Activated naive CD4-positive, alpha-beta T cell treated with anti-CD3 and anti-CD28 coated beads, Interleukin-2, amount 10 ng/mL, durations not matched to agents 7 days and 5 days (primary cell): ENCODE data around the gene FYCO1.
"Not testable (repeated sequence)": the region's sequence is repeated elsewhere in the genome, so short reads cannot be mapped to it uniquely, and the experiment has no call there.

ENCODE experiments used
- CTCF ChIA-PET: fragments of 350-600 bp; sonication (Branson Sonifier 250); formaldehyde crosslinking; loops from one replicate; lab custom pipeline; 2021; ENCODE audit warnings: antibody characterized with exemption; lab: Charles Lee
- DNase-seq: peaks from one replicate; pipeline ENCODE4 v3.0.0-alpha.2; 2020
- H3K27ac Mint-ChIP-seq: one replicate; pipeline ENCODE4 v1.8.0; 2021; ENCODE audit warnings: mild to moderate bottlenecking, moderate library complexity, mixed read lengths
- H3K27me3 Mint-ChIP-seq: one replicate; pipeline ENCODE4 v1.8.0; 2021; ENCODE audit warnings: mild to moderate bottlenecking, mixed read lengths
- H3K36me3 Mint-ChIP-seq: one replicate; pipeline ENCODE4 v1.8.0; 2021; ENCODE audit warnings: mixed read lengths
- H3K4me1 Mint-ChIP-seq: one replicate; pipeline ENCODE4 v1.8.0; 2021; ENCODE audit warnings: mixed read lengths
- H3K4me3 Mint-ChIP-seq: one replicate; pipeline ENCODE4 v1.8.0; 2021; ENCODE audit warnings: mild to moderate bottlenecking, moderate library complexity, mixed read lengths
- H3K9me3 Mint-ChIP-seq: one replicate; pipeline ENCODE4 v1.8.0; 2021; ENCODE audit warnings: mixed read lengths

FYCO1 gene

GRCh38 chr3:46021516-46021915 is 25.9 kb upstream of the FYCO1 start:
- CTCF ChIA-PET: no interaction called here
- no peak overlapping the region for H3K27ac Mint-ChIP-seq
- H3K4me3 Mint-ChIP-seq: no peak overlapping the region

DNA sequence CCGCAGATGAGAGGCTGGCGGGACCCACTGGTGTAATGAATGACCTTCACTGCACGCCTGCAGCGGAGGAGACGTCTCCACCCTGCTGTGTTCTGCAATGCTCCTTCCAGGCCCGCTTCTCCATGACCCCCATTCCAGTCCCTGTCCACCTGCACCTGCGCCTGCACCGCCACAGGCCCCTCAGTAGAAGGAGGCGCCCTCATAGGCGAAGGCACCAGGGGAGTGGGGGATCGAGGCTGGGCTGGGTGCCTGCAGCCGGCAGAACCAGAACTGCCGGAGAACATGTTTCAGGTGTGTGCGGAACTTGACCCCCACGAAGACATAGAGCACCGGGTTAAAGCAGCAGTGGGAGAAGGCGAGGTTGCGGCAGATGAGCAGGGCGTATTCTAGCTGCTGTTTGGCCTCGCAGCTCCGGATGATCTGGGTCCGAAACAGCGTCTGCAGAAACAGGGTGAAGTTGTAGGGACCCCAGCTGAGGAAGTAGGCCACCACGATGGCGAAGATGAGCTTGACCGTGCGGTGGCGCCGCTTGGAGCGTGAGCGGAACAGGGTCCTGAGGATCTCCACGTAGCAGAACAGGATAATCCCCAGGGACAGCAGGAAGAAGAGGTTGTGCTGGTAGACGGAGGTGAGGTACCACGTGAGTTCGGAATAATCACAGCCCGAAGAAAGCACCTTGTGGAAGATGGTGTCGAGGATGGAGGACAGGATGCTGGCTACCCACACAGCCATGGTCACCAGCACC is 25.3 kb upstream of the FYCO1 start:
- H3K4me1 Mint-ChIP-seq: no peaks in the 10 kb centered on the region
- peaks cover 33% of the 10 kb centered on the region for H3K27me3 Mint-ChIP-seq
- CTCF ChIA-PET: no interaction called here
- no peaks in the 10 kb centered on the region for H3K9me3 Mint-ChIP-seq
- no peak overlapping the region for H3K27ac Mint-ChIP-seq
- no peaks in the 10 kb centered on the region for H3K36me3 Mint-ChIP-seq
- DNase-seq: no peak
- no peak overlapping the region for H3K4me3 Mint-ChIP-seq

More at GRCh38 chr3:46021516-46021915, 25.9 kb upstream of the FYCO1 start:
- H3K36me3 Mint-ChIP-seq: no peaks in the 10 kb centered on the region
- DNase-seq: no peak
- H3K4me1 Mint-ChIP-seq: no peaks in the 10 kb centered on the region
- H3K9me3 Mint-ChIP-seq: no peaks in the 10 kb centered on the region
- peaks cover 37% of the 10 kb centered on the region for H3K27me3 Mint-ChIP-seq

GRCh38 chr3:46019707-46020106 is 24.1 kb upstream of the FYCO1 start:
- Mint-ChIP-seq H3K4me3 (no peak overlapping the region), H3K4me1 (no peaks in the 10 kb centered on the region), H3K36me3 (no peaks in the 10 kb centered on the region), H3K9me3 (no peaks in the 10 kb centered on the region), H3K27ac (no peak overlapping the region), H3K27me3 (peaks cover 29% of the 10 kb centered on the region)
- DNase-seq: no peak
- CTCF ChIA-PET: interaction anchor here (0.8 kb wide), 1 partner anchor 10 kb away, joined by 3 read pairs; no protein-coding TSS in a partner anchor

DNA sequence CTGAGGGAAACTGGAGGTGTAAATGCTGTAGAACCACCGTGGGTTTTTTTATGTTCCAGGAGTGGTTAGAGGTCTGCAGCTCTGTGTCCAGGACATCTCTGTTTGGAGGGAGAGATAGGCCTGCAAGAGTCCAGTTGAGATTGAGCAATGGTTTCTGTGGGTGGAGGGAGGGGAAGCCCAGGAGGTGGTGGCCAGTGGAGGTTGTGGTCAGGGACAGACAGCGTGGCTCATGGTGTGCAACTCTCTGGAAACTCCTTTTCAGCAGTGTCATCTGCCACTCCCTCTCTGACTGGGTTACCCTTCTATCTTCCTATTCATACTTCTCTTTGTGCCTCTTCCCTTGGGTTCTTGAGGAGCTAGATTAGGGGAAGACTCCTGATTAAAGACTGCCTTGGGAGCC is 22.1 kb upstream of the FYCO1 start:
- DNase-seq: no peak
- no peak overlapping the region for H3K4me3 Mint-ChIP-seq
- H3K9me3 Mint-ChIP-seq: no peaks in the 10 kb centered on the region
- peaks cover 28% of the 10 kb centered on the region for H3K27me3 Mint-ChIP-seq
- no peaks in the 10 kb centered on the region for H3K4me1 Mint-ChIP-seq
- CTCF ChIA-PET: no interaction called here
- no peak overlapping the region for H3K27ac Mint-ChIP-seq
- H3K36me3 Mint-ChIP-seq: no peaks in the 10 kb centered on the region

- no peaks in the 10 kb centered on the region for H3K9me3 Mint-ChIP-seq
- peaks cover 31% of the 10 kb centered on the region for H3K27me3 Mint-ChIP-seq
- peaks cover 6% of the 10 kb centered on the region for H3K4me1 Mint-ChIP-seq
- H3K27ac Mint-ChIP-seq: no peak overlapping the region
- H3K36me3 Mint-ChIP-seq: no peaks in the 10 kb centered on the region
- H3K4me3 Mint-ChIP-seq: no peak overlapping the region
- CTCF ChIA-PET: no interaction called here
- DNase-seq: no peak
These were observed 17.9 kb upstream of the FYCO1 start for GRCh38 chr3:46013316-46014094.

DNA sequence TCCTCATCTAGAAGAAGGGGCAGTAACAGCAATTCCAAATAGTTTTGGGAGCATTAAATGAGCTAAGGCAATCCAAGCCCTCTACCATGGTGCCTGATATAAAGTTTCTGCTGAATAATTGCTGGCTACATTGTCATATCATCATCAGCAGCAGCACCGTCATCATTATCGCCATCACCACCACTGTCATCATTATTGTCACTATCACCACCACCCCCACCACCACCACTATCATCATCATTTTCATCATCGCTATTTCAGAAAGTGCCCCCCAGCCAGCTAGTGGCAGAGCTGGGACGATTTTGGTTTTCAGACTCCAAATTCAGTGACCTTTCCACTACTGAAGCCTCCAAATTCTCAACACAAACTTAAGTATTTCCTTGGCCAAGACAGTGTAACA is 16.6 kb upstream of the FYCO1 start:
- Mint-ChIP-seq H3K4me1 (peaks cover 6% of the 10 kb centered on the region), H3K27me3 (peaks cover 36% of the 10 kb centered on the region), H3K9me3 (no peaks in the 10 kb centered on the region), H3K27ac (no peak overlapping the region), H3K36me3 (no peaks in the 10 kb centered on the region), H3K4me3 (no peak overlapping the region)
- CTCF ChIA-PET: interaction anchor here (0.6 kb wide), 1 partner anchor 67 kb away, joined by 3 read pairs; no protein-coding TSS in a partner anchor
- DNase-seq: no peak

- no peak for DNase-seq
- peaks cover 6% of the 10 kb centered on the region for H3K4me1 Mint-ChIP-seq
- H3K9me3 Mint-ChIP-seq: no peaks in the 10 kb centered on the region
- H3K27ac Mint-ChIP-seq: no peak overlapping the region
- no peak overlapping the region for H3K4me3 Mint-ChIP-seq
- peaks cover 46% of the 10 kb centered on the region for H3K27me3 Mint-ChIP-seq
- CTCF ChIA-PET: interaction anchor here (1.0 to 1.4 kb wide), 3 partner anchors 9 to 72 kb away, joined by 3 to 8 read pairs (median 4); no protein-coding TSS in a partner anchor
- no peaks in the 10 kb centered on the region for H3K36me3 Mint-ChIP-seq
These were observed 15.0 kb upstream of the FYCO1 start for GRCh38 chr3:46010519-46011113.

DNA sequence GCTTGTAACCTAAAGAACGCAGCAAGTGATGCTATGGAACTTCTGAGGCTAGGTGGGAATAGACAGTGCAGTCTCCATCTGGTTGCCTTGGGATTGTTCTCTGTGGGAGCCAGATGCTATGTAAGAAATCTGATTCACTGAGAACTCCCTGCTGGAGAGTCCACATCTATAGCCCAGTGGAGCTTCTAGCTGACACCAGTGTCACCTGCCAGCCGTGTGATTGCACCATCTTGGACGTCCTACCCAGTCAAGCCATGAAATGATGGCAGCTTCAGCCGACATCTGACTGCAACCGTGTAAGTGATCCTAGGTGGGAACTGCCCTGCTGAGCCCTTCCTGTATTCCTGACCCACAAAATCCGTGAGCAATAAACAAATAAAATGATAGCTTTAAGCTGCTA is 12.4 kb upstream of the FYCO1 start:
- CTCF ChIA-PET: no interaction called here
- no peak for DNase-seq
- H3K36me3 Mint-ChIP-seq: no peaks in the 10 kb centered on the region
- H3K9me3 Mint-ChIP-seq: no peaks in the 10 kb centered on the region
- H3K27ac Mint-ChIP-seq: no peak overlapping the region
- peaks cover 40% of the 10 kb centered on the region for H3K27me3 Mint-ChIP-seq
- peaks cover 6% of the 10 kb centered on the region for H3K4me1 Mint-ChIP-seq
- H3K4me3 Mint-ChIP-seq: no peak overlapping the region

- H3K27me3 Mint-ChIP-seq: peaks cover 35% of the 10 kb centered on the region
- CTCF ChIA-PET: no interaction called here
- H3K36me3 Mint-ChIP-seq: no peaks in the 10 kb centered on the region
- no peak overlapping the region for H3K4me3 Mint-ChIP-seq
- H3K4me1 Mint-ChIP-seq: peaks cover 6% of the 10 kb centered on the region
- no peak overlapping the region for H3K27ac Mint-ChIP-seq
- DNase-seq: no peak
- H3K9me3 Mint-ChIP-seq: no peaks in the 10 kb centered on the region
These were observed 11.7 kb upstream of the FYCO1 start for GRCh38 chr3:46007280-46007679.

GRCh38 chr3:46006238-46007032 is 10.8 kb upstream of the FYCO1 start:
- H3K36me3 Mint-ChIP-seq: no peaks in the 10 kb centered on the region

DNA sequence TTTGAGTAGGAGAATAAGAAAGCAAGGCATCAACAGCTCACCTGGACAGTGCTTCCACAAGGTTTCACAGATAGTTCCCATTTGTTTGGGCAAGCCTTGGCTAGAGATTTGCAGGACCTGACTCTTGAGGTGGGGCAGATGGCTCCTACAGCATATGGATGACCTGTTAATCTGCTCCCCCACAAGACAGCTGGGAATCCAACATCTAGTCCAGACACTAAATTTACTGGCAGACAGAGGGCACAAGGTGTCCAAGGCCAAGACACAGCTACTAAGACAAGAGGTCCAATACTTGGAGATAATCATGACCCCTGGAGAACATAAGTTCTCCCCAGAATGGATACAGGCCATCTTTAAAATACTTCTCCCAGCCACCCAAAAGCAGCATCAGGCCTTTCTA is 8.1 kb upstream of the FYCO1 start:
- H3K4me3 Mint-ChIP-seq, DNase-seq, H3K9me3 Mint-ChIP-seq, H3K4me1 Mint-ChIP-seq, H3K36me3 Mint-ChIP-seq, CTCF ChIA-PET, H3K27ac Mint-ChIP-seq: not testable (repeated sequence)
- H3K27me3 Mint-ChIP-seq: peaks cover 50% of the 10 kb centered on the region

More at GRCh38 chr3:46006238-46007032, 10.8 kb upstream of the FYCO1 start:
- peaks cover 6% of the 10 kb centered on the region for H3K4me1 Mint-ChIP-seq
- peaks cover 38% of the 10 kb centered on the region for H3K27me3 Mint-ChIP-seq
- no peaks in the 10 kb centered on the region for H3K9me3 Mint-ChIP-seq
- H3K27ac Mint-ChIP-seq: no peak overlapping the region
- no peak for DNase-seq
- CTCF ChIA-PET: no interaction called here
- no peak overlapping the region for H3K4me3 Mint-ChIP-seq

GRCh38 chr3:46001178-46001577 is 5.6 kb upstream of the FYCO1 start:
- no peak for DNase-seq
- Mint-ChIP-seq H3K9me3 (no peaks in the 10 kb centered on the region), H3K36me3 (peaks cover 1% of the 10 kb centered on the region), H3K4me1 (peaks cover 13% of the 10 kb centered on the region), H3K4me3 (no peak overlapping the region), H3K27me3 (peaks cover 45% of the 10 kb centered on the region), H3K27ac (no peak overlapping the region)
- CTCF ChIA-PET: no interaction called here

DNA sequence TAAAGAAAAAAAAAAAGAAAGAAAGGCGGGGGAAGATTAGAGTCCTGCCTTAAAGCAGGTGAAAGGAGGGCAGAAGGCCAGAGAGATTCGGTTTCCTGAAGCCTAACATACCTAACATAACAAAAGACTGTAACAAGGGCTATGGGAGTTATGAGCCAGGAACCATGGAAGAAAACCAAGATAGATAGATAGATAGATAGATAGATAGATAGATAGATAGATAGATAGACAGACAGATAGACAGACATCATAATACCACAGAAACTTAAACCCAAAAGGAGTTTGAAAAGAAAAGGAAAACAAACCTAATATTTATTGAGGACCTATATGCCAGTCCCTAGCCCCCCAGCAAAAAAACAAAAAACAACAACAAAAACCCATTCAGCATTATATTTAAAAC is 2.3 kb upstream of the FYCO1 start:
- Mint-ChIP-seq H3K9me3 (no peaks in the 10 kb centered on the region), H3K36me3 (peaks cover 7% of the 10 kb centered on the region), H3K4me3 (no peak overlapping the region), H3K27me3 (peaks cover 40% of the 10 kb centered on the region), H3K4me1 (peaks cover 34% of the 10 kb centered on the region), H3K27ac (no peak overlapping the region)
- no peak for DNase-seq
- CTCF ChIA-PET: interaction anchor here (0.9 to 1.6 kb wide), 2 partner anchors 20 to 59 kb away, joined by 3 to 6 read pairs; no protein-coding TSS in a partner anchor

DNA sequence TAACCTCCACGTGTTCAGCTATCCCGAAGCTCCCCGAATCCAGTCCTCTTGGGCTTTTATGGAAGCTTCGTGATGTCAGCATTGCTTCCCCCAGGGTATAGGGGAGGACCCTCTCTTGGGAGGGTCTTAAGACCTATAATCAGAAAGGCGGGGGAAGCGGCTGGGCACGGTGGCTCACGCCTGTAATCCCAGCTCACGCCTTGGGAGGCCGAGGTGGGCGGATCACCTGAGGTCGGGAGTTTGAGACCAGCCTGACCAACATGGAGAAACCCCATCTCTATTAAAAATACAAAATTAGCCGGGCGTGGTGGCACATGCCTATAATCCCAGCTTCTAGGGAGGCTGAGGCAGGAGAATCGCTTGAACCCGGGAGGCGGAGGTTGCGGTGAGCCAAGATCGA is 1.9 kb upstream of the FYCO1 start:
- DNase-seq, H3K9me3 Mint-ChIP-seq, CTCF ChIA-PET, H3K27ac Mint-ChIP-seq, H3K36me3 Mint-ChIP-seq, H3K4me3 Mint-ChIP-seq: not testable (repeated sequence)
- Mint-ChIP-seq H3K27me3 (peaks cover 39% of the 10 kb centered on the region), H3K4me1 (peaks cover 39% of the 10 kb centered on the region)
